Karpas-422 (cell line): Measurements from ENCODE around the gene CHCHD6. TPM values are rescaled to one million over a fixed set of nuclear protein-coding genes. Genes with fewer than 3 reads are reported as not detected.

ENCODE experiments used
- DNase-seq: peaks from one replicate; pipeline ENCODE4 v3.0.0-alpha.2; 2015
- H2AFZ ChIP-seq: fragments of 200-600 bp; sonication (generic); 2 replicates; pipeline ENCODE4 v1.6.1; 2014; ENCODE audit warnings: antibody characterized with exemption, low read length, mixed read lengths
- H3K27ac ChIP-seq: fragments of 200-600 bp; sonication (generic); 2 replicates; pipeline ENCODE4 v1.5.1; 2014; ENCODE audit warnings: mild to moderate bottlenecking, low read length, moderate library complexity
- H3K27me3 ChIP-seq: fragments of 200-600 bp; sonication (generic); 2 replicates; pipeline ENCODE4 v1.6.1; 2014; ENCODE audit warnings: low read length, mixed read lengths
- H3K36me3 ChIP-seq: fragments of 200-600 bp; sonication (generic); 2 replicates; pipeline ENCODE4 v1.6.1; 2014; ENCODE audit warnings: low read length, mixed read lengths; ENCODE audit not compliant: insufficient read depth
- H3K4me1 ChIP-seq: fragments of 200-600 bp; sonication (generic); 2 replicates; pipeline ENCODE4 v1.6.1; 2014; ENCODE audit warnings: mild to moderate bottlenecking, low read length, mixed read lengths
- H3K4me2 ChIP-seq: fragments of 200-600 bp; sonication (generic); 2 replicates; pipeline ENCODE4 v1.6.1; 2014; ENCODE audit warnings: low read length, low read depth, mild to moderate bottlenecking; ENCODE audit not compliant: poor library complexity, severe bottlenecking
- H3K4me3 ChIP-seq: fragments of 200-600 bp; sonication (generic); 2 replicates; pipeline ENCODE4 v1.5.1; 2014; ENCODE audit warnings: mild to moderate bottlenecking, antibody characterized with exemption, low read length, mixed read lengths
- H3K79me2 ChIP-seq: fragments of 200-600 bp; sonication (generic); 2 replicates; pipeline ENCODE4 v1.6.1; 2014; ENCODE audit warnings: mild to moderate bottlenecking, low read length, mixed read lengths
- H3K9ac ChIP-seq: fragments of 200-600 bp; sonication (generic); 2 replicates; pipeline ENCODE4 v1.6.0; 2014; ENCODE audit warnings: low read length
- H3K9me2 ChIP-seq: fragments of 200-600 bp; sonication (generic), shearing (Covaris generic); replicated peaks from 2 replicates; pipeline ENCODE4 v1.6.0; 2014; ENCODE audit warnings: mild to moderate bottlenecking, low read length, moderate library complexity; ENCODE audit not compliant: insufficient read depth
- H3K9me3 ChIP-seq: fragments of 300-700, 200-600 bp; sonication (generic); 2 replicates; pipeline ENCODE4 v1.6.1; 2014; ENCODE audit warnings: low read length, mixed read lengths
- H4K20me1 ChIP-seq: fragments of 200-600 bp; sonication (generic); 2 replicates; pipeline ENCODE4 v1.6.1; 2014; ENCODE audit warnings: mild to moderate bottlenecking, antibody characterized with exemption, low read length, low read depth; ENCODE audit not compliant: insufficient read depth
- total RNA-seq: library from RNA; depleted of rRNA; stranded (reverse); fragments of >200 nt; shearing (Covaris generic); gene quantifications from 2 replicates; pipeline ENCODE4 v1.2.3, GENCODE V29; 2014; ENCODE audit warnings: low replicate concordance

CHCHD6 gene
- total RNA-seq, 1 experiment from 2014 or later, result 12.8 TPM

GRCh38 chr3:126872701-126873342, 168.8 kb downstream of the CHCHD6 start:
- Histone ChIP-seq H3K4me2 (no peak overlapping the region), H4K20me1 (no peaks in the 10 kb centered on the region; the same call in 1 of the 2 replicates), H2AFZ (no peak overlapping the region), H3K27me3 (no peaks in the 10 kb centered on the region), H3K4me1 (no peaks in the 10 kb centered on the region), H3K4me3 (no peak overlapping the region), H3K79me2 (no peaks in the 10 kb centered on the region), H3K9me3 (no peaks in the 10 kb centered on the region), H3K9ac (no peak overlapping the region), H3K9me2 (no peaks in the 10 kb centered on the region), H3K27ac (no peak overlapping the region), H3K36me3 (no peaks in the 10 kb centered on the region)
- no peak for DNase-seq

- Histone ChIP-seq H3K36me3 (no peaks in the 10 kb centered on the region), H3K9ac (no peak overlapping the region), H3K4me1 (no peaks in the 10 kb centered on the region), H2AFZ (no peak overlapping the region), H4K20me1 (no peaks in the 10 kb centered on the region; the same call in 1 of the 2 replicates), H3K9me3 (no peaks in the 10 kb centered on the region), H3K4me2 (no peak overlapping the region), H3K79me2 (no peaks in the 10 kb centered on the region), H3K27me3 (no peaks in the 10 kb centered on the region), H3K4me3 (no peak overlapping the region), H3K27ac (no peak overlapping the region), H3K9me2 (no peaks in the 10 kb centered on the region)
- DNase-seq, result no peak
These were observed 169.4 kb downstream of the CHCHD6 start for GRCh38 chr3:126873416-126873815.

- no peaks in the 10 kb centered on the region for H3K27me3 ChIP-seq
- no peaks in the 10 kb centered on the region for H3K36me3 ChIP-seq
- H3K9me2 ChIP-seq, result no peaks in the 10 kb centered on the region
- no peak overlapping the region for H3K4me2 ChIP-seq
- no peak overlapping the region for H3K27ac ChIP-seq
- no peak overlapping the region for H3K9ac ChIP-seq
- no peak overlapping the region for H2AFZ ChIP-seq
- DNase-seq, result no peak
- no peaks in the 10 kb centered on the region for H3K9me3 ChIP-seq
- H3K4me3 ChIP-seq, result no peak overlapping the region
- peaks cover 5% of the 10 kb centered on the region; the same call in 1 of the 2 replicates for H4K20me1 ChIP-seq
- no peaks in the 10 kb centered on the region for H3K79me2 ChIP-seq
- no peaks in the 10 kb centered on the region for H3K4me1 ChIP-seq
These were observed 174.6 kb downstream of the CHCHD6 start for GRCh38 chr3:126878664-126879063.

- Histone ChIP-seq H3K4me1 (no peaks in the 10 kb centered on the region), H3K9me3 (no peaks in the 10 kb centered on the region), H4K20me1 (peaks cover 5% of the 10 kb centered on the region; the same call in 1 of the 2 replicates), H3K36me3 (no peaks in the 10 kb centered on the region), H3K27ac (no peak overlapping the region), H3K79me2 (no peaks in the 10 kb centered on the region), H3K4me2 (no peak overlapping the region), H2AFZ (no peak overlapping the region), H3K4me3 (no peak overlapping the region), H3K9me2 (no peaks in the 10 kb centered on the region), H3K27me3 (no peaks in the 10 kb centered on the region), H3K9ac (no peak overlapping the region)
- DNase-seq, result no peak
These were observed 176.9 kb downstream of the CHCHD6 start for GRCh38 chr3:126880901-126881300.

GRCh38 chr3:126881861-126882260, 177.8 kb downstream of the CHCHD6 start:
- H2AFZ ChIP-seq, result no peak overlapping the region
- no peaks in the 10 kb centered on the region for H3K27me3 ChIP-seq
- H3K9me2 ChIP-seq, result no peaks in the 10 kb centered on the region
- H3K4me2 ChIP-seq, result no peak overlapping the region
- no peaks in the 10 kb centered on the region for H3K9me3 ChIP-seq
- peaks cover 9% of the 10 kb centered on the region; the same call in 1 of the 2 replicates for H4K20me1 ChIP-seq
- H3K9ac ChIP-seq, result no peak overlapping the region
- no peaks in the 10 kb centered on the region for H3K36me3 ChIP-seq
- H3K4me1 ChIP-seq, result no peaks in the 10 kb centered on the region
- H3K27ac ChIP-seq, result no peak overlapping the region
- no peak overlapping the region for H3K4me3 ChIP-seq
- H3K79me2 ChIP-seq, result no peaks in the 10 kb centered on the region
- DNase-seq, result no peak

GRCh38 chr3:126883241-126883640, 179.2 kb downstream of the CHCHD6 start:
- H3K9me2 ChIP-seq, result no peaks in the 10 kb centered on the region
- DNase-seq, result no peak
- H3K4me2 ChIP-seq, result no peak overlapping the region
- no peaks in the 10 kb centered on the region for H3K4me1 ChIP-seq
- no peaks in the 10 kb centered on the region for H3K9me3 ChIP-seq
- H3K9ac ChIP-seq, result no peak overlapping the region
- no peaks in the 10 kb centered on the region for H3K27me3 ChIP-seq
- peaks cover 9% of the 10 kb centered on the region; the same call in 1 of the 2 replicates for H4K20me1 ChIP-seq
- H3K27ac ChIP-seq, result no peak overlapping the region
- no peaks in the 10 kb centered on the region for H3K79me2 ChIP-seq
- no peaks in the 10 kb centered on the region for H3K36me3 ChIP-seq
- H2AFZ ChIP-seq, result no peak overlapping the region
- no peak overlapping the region for H3K4me3 ChIP-seq

- Histone ChIP-seq H4K20me1 (peaks cover 9% of the 10 kb centered on the region; the same call in 1 of the 2 replicates), H2AFZ (no peak overlapping the region), H3K9me3 (no peaks in the 10 kb centered on the region), H3K27ac (no peak overlapping the region), H3K27me3 (no peaks in the 10 kb centered on the region), H3K4me2 (no peak overlapping the region), H3K9me2 (no peaks in the 10 kb centered on the region), H3K4me3 (no peak overlapping the region), H3K36me3 (no peaks in the 10 kb centered on the region), H3K9ac (no peak overlapping the region), H3K4me1 (no peaks in the 10 kb centered on the region), H3K79me2 (no peaks in the 10 kb centered on the region)
- no peak for DNase-seq
These were observed 181.4 kb downstream of the CHCHD6 start for GRCh38 chr3:126885425-126885824.

- no peaks in the 10 kb centered on the region for H3K79me2 ChIP-seq
- no peak overlapping the region for H3K27ac ChIP-seq
- no peaks in the 10 kb centered on the region for H3K36me3 ChIP-seq
- H3K9ac ChIP-seq, result no peak overlapping the region
- no peak overlapping the region for H3K4me3 ChIP-seq
- no peak overlapping the region for H2AFZ ChIP-seq
- H4K20me1 ChIP-seq, result 0 out of 2 replicates have a peak, but pooled peaks cover 4% of the 10 kb centered on the region
- H3K4me2 ChIP-seq, result no peak overlapping the region
- no peaks in the 10 kb centered on the region for H3K9me2 ChIP-seq
- H3K27me3 ChIP-seq, result no peaks in the 10 kb centered on the region
- no peak for DNase-seq
- no peaks in the 10 kb centered on the region for H3K4me1 ChIP-seq
- no peaks in the 10 kb centered on the region for H3K9me3 ChIP-seq
These were observed 182.2 kb downstream of the CHCHD6 start for GRCh38 chr3:126886217-126886616.
